ENCODE data around the gene SMYD3. TPM values are rescaled to one million over a fixed set of nuclear protein-coding genes. Genes with fewer than 3 reads are reported as not detected.

SMYD3 gene
- total RNA-seq, 4 donors from 2014 or later: 12.0 to 15.0 (median 13.2) TPM

DNA sequence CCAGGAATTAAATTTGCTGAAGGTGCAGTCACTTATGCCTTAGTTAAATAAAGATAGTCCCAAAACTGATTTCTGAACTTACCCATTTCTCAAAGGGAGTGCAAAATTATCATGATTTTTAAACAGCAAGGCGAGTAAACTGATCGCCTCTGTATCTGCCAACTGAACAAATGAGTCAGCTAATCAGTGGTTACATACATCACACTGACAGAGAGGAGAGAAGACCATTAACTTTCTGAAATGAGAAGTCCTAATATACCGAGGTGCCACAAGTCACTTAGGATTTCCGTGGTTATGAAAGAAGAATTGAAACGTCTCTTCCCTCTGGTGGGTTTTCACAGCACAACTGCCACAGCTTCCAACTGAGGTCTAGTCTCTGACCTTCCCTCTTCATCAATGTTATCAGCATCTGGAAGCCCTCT is 400.7 kb downstream of the SMYD3 start:
- TF ChIP-seq POLR2AphosphoS5 (IDR thresholded peaks at IDR 0.05): no peak
- TF ChIP-seq, protein P1, sequence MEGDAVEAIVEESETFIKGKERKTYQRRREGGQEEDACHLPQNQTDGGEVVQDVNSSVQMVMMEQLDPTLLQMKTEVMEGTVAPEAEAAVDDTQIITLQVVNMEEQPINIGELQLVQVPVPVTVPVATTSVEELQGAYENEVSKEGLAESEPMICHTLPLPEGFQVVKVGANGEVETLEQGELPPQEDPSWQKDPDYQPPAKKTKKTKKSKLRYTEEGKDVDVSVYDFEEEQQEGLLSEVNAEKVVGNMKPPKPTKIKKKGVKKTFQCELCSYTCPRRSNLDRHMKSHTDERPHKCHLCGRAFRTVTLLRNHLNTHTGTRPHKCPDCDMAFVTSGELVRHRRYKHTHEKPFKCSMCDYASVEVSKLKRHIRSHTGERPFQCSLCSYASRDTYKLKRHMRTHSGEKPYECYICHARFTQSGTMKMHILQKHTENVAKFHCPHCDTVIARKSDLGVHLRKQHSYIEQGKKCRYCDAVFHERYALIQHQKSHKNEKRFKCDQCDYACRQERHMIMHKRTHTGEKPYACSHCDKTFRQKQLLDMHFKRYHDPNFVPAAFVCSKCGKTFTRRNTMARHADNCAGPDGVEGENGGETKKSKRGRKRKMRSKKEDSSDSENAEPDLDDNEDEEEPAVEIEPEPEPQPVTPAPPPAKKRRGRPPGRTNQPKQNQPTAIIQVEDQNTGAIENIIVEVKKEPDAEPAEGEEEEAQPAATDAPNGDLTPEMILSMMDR (IDR thresholded peaks at IDR 0.05): no peak
- no peak for TF ChIP-seq POLR2A (IDR thresholded peaks at IDR 0.05; ENCODE audit: low read depth)
- no peak for TF ChIP-seq EP300 (IDR thresholded peaks at IDR 0.05)
- Histone ChIP-seq H3K4me3 (no peak overlapping the region), H3K9me3 (no peaks in the 10 kb centered on the region), H3K4me1 (peaks cover 0 to 43% (median 28%) of the 10 kb centered on the region in 4 donors), H3K36me3 (no peaks in the 10 kb centered on the region), H3K27ac (replicated peaks in 1 of 4) (no peak overlapping the region), H3K27me3 (no peaks in the 10 kb centered on the region)
- WGBS: 78% methylated on average over 5 of the region's 5 CpGs
- no peak for DNase-seq (ENCODE audit: extremely low spot score)
- intact Hi-C loops (cut with DNase I): no loop called here

DNA sequence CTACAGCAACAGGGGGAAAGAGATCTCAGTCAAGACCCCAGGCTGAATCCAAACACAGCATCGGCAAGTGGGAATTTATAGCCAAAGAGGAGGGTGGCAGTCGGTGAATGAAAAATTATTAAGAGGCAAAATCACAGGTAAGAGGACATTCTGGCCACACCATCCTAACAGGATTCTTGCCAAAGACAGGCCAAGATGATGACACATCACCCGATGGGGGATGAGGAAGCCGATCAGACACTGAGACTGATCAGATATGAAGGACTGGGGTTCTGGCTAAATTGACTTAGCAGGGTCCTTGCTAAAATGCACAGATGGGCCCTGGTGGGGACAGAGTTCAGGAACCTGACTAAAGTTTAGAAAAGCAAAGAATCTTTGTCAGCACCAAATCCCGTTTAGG is 402.2 kb downstream of the SMYD3 start:
- no peak for DNase-seq (ENCODE audit: extremely low spot score)
- Histone ChIP-seq H3K36me3 (no peaks in the 10 kb centered on the region), H3K27me3 (no peaks in the 10 kb centered on the region), H3K27ac (replicated peaks in 1 of 4) (no peak overlapping the region), H3K4me1 (peaks cover 0 to 31% (median 21%) of the 10 kb centered on the region in 4 donors), H3K4me3 (no peak overlapping the region), H3K9me3 (no peaks in the 10 kb centered on the region)
- WGBS: 83% methylated on average over 5 of the region's 5 CpGs
- TF ChIP-seq, protein P1 (IDR thresholded peaks at IDR 0.05): no peak
- TF ChIP-seq EP300 (IDR thresholded peaks at IDR 0.05) (no peak), POLR2A (IDR thresholded peaks at IDR 0.05; ENCODE audit: low read depth) (no peak), POLR2AphosphoS5 (IDR thresholded peaks at IDR 0.05) (no peak)
- intact Hi-C loops (cut with DNase I): no loop called here

DNA sequence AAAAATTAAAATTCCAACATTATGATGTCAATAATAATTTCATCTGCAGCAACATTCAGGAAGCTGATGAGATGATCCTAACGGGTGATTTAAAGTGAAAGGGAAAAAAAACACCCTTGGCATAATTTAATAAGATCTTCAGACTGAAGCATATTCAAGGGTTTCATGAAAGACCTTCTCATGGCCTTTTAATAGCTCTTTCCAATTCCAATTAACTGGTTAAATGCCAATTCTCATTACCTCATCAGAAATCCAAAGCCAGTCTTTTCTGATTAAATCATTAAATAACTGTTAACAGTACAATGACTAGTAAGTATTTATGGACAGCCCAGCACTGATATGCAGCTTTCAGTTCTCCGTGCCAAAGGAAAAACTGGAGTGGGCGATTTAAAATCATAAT is 407.5 kb downstream of the SMYD3 start:
- Histone ChIP-seq H3K9me3 (no peaks in the 10 kb centered on the region), H3K27me3 (no peaks in the 10 kb centered on the region), H3K4me3 (no peak overlapping the region), H3K4me1 (peaks cover 0 to 20% (median 9%) of the 10 kb centered on the region in 4 donors), H3K27ac (replicated peaks in 1 of 4) (no peak overlapping the region), H3K36me3 (no peaks in the 10 kb centered on the region)
- 68% methylated on average over 3 of the region's 3 CpGs for WGBS
- intact Hi-C loops (cut with DNase I): no loop called here
- TF ChIP-seq POLR2AphosphoS5 (IDR thresholded peaks at IDR 0.05): no peak
- no peak for TF ChIP-seq POLR2A (IDR thresholded peaks at IDR 0.05; ENCODE audit: low read depth)
- TF ChIP-seq, protein P1 (IDR thresholded peaks at IDR 0.05): no peak
- TF ChIP-seq EP300 (IDR thresholded peaks at IDR 0.05): no peak
- no peak for DNase-seq (ENCODE audit: extremely low spot score)

DNA sequence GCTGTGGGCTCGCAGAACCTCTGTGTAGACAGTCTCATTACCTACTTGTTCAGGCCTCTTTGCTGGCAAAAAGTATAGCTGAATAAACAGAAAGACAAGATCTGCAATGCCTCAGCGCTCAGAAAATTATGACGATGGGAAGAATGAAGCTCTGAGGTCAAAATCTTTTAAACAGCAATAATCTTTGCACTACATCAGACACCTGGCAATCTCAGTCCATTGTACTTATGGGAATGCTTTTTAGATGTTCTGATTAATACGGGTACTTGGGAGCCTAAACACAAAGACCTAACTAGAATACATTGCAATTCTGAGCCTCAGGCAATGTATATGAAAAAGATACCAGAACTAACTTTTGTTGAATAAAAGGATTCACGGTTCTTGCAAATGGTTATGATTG is 410.7 kb downstream of the SMYD3 start:
- H3K4me3 ChIP-seq: no peak overlapping the region
- H3K27me3 ChIP-seq: no peaks in the 10 kb centered on the region
- intact Hi-C loops (cut with DNase I): no loop called here
- peaks cover 0 to 20% (median 13%) of the 10 kb centered on the region in 4 donors for H3K4me1 ChIP-seq
- H3K27ac ChIP-seq (replicated peaks in 1 of 4): no peak overlapping the region
- no peak for DNase-seq (ENCODE audit: extremely low spot score)
- no peaks in the 10 kb centered on the region for H3K36me3 ChIP-seq
- TF ChIP-seq POLR2A (IDR thresholded peaks at IDR 0.05; ENCODE audit: low read depth) (no peak), EP300 (IDR thresholded peaks at IDR 0.05) (no peak)
- WGBS: 54% methylated on average over 5 of the region's 5 CpGs
- no peaks in the 10 kb centered on the region for H3K9me3 ChIP-seq

DNA sequence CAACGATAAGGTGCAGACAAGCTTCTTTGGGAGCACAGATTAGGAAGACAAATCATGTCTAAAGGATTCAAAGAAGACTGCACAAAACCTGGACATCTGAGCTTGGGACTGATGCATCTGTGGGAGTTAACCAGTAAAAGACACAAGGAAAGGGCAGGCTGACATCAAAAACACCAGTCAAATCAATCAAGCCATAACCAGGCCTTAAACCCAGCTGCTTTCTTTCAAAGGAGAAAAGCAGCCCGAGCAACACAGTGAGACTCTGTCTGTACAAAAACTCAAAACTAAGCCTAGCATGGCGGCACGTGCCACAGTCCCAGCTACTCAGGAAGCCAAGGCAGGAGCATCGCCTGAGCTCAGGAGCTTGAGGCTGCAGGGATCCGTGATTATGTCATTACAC is 411.6 kb downstream of the SMYD3 start:
- TF ChIP-seq POLR2A (IDR thresholded peaks at IDR 0.05; ENCODE audit: low read depth) (no peak), POLR2AphosphoS5 (IDR thresholded peaks at IDR 0.05) (no peak), EP300 (IDR thresholded peaks at IDR 0.05) (no peak)
- TF ChIP-seq, protein P1 (IDR thresholded peaks at IDR 0.05): no peak
- Histone ChIP-seq H3K9me3 (no peaks in the 10 kb centered on the region), H3K4me3 (no peak overlapping the region), H3K4me1 (peaks cover 0 to 24% (median 15%) of the 10 kb centered on the region in 4 donors), H3K27me3 (no peaks in the 10 kb centered on the region), H3K27ac (replicated peaks in 1 of 4) (no peak overlapping the region), H3K36me3 (no peaks in the 10 kb centered on the region)
- intact Hi-C loops (cut with DNase I): no loop called here
- DNase-seq (ENCODE audit: extremely low spot score): no peak
- WGBS: 73% methylated on average over 6 of the region's 6 CpGs
